ENCODE measurements around the gene MKRN1.
"Not testable (repeated sequence)": the region's sequence is repeated elsewhere in the genome, so short reads cannot be mapped to it uniquely, and the experiment has no call there.

Gene MKRN1

DNA sequence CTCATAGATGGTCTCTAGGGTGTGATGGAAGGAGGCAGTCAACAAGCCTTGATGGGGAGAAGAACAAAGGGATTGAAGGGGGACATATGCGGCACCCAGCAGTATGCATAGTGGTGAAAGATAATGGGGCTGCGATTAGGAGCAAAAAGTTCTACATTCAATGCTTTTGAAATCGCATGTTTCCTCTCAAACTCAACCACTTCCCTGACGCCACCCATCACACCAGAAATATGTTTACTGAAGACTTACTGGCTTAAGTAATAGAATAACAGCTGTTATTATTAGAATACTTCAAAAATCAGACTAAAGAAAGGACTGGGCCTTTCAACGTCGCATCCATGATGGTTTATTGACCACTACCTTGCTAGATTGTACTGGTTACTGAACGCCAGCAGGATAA, 31.5 kb downstream of the MKRN1 start:
- intact Hi-C loops (cut with DNase I) = no loop called here
- no peak for DNase-seq

GRCh38 chr7:140446467-140446866, 32.8 kb downstream of the MKRN1 start:
- intact Hi-C loops (cut with DNase I) = no loop called here
- no peak for DNase-seq

- intact Hi-C loops (cut with DNase I) = no loop called here
- no peak for DNase-seq
Measured at GRCh38 chr7:140441519-140441918, 37.8 kb downstream of the MKRN1 start.

GRCh38 chr7:140440593-140440992, 38.7 kb downstream of the MKRN1 start:
- intact Hi-C loops (cut with DNase I) = no loop called here
- DNase-seq = no peak

DNA sequence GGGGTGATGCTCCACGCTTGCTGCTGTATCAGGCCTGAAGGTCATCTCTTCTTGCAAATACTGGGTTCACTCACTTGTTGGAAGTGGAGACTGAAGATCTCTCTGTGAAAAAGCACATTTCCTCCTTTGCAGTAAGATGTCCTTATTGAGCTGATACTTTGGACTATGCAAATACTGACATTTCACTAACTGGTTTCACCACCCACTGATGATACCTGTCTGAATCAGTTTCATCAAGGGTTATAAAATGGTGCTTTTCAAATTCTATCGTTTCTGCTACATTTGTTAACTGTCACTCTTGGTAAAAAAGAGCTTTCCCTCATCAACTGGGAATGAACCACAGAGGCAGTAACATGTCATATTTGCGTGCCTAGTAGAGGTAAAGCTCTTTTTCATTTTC, 39.9 kb downstream of the MKRN1 start:
- intact Hi-C loops (cut with DNase I) = no loop called here
- DNase-seq = peak in 3 of 42 donors; percentile 1 to 21 (median 9)

DNA sequence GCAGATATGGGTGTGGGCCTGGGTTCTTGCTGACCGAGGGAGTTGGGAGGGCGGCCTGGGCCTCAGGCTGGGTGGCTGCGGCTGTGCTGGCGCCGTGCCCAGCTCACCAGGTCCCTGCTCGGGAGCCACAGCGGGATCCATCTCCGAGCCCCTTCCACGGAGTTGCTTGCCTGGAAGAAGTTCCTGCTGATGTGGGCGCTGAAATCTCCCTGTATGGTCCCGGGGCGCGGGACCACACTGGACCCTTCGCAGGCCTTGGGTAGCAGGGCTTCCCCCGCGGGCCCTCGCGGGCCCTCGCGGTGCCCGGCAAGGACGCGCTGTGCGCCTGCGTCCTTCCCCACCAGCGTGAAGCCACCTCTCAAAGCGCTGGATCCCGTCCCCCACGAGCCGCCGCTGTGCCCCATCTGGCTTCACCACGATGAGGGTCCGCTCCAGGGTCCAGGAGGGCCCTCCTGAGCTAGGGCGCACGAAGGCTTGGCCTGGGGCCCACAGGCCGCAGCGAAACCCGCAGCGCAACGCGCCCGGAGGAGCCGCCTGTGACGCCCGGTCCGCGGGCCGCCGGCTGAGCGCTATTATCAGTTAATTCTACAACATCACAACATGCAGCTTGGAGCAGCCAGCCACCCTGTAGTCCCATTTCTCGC, 43.9 kb downstream of the MKRN1 start:
- no peak for DNase-seq
- intact Hi-C loops (cut with DNase I) = no loop called here

DNA sequence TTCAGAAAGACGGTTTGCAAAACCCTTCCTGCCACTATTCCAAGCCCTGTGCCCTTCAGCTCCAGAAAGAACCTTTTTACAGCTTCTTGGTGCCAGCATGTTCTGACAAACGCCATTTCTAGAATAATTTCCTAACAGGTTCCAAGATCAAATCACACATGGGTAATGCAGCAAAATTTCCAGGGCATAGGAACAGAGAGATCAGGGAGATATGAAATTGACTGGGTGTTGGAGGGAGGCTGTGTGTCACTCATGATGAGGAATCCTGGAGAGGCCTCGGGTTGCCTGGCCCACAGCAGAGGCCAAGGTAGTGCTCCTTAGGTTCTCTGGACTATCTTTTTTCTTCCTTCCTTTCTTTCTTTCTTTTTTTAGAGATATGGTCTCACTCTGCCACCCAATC, 45.9 kb downstream of the MKRN1 start:
- intact Hi-C loops (cut with DNase I) = no loop called here

DNA sequence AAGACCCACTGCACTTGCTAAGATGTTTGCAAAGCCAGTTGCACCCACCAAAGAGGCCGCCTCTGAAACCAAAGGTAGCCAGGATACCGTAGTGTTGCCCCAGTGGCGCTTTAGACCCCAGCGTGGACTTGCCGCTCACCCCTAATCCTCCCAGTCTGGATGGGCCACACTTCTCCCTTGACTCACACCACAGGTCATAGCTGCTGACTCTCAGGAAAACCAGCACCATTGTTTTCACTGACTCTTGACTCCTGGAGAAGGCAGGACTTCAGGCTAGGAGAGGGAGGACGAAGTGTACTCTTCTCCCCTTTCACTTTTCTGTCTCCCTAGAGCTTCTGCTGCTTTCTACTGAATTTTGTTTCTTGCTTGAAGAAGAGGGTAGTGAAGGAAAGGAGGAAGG, 53.2 kb downstream of the MKRN1 start:
- intact Hi-C loops (cut with DNase I) = no loop called here
- no peak for DNase-seq

More for the DNA sequence above, 45.9 kb downstream of the MKRN1 start:
- DNase-seq = no peak

GRCh38 chr7:140425718-140426117, 53.6 kb downstream of the MKRN1 start:
- intact Hi-C loops (cut with DNase I) = no loop called here
- no peak for DNase-seq

DNA sequence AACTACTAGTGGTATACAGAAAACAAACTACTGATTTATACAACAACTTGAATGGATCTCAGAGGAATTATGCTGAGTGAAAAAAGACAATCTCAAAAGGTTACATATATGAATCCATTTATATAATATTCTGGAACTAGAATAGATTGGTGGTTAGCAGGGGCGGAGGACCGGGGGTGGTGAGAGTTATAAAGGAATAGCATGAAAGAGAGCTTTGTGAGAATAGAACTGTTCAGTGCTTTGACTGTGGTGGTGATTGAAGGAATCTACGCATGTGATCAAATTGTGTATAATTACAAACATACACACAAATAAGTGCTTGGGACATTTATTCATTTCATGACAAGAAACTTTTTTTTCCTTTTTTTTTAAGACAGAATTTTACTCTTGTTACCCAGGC, 55.8 kb downstream of the MKRN1 start:
- intact Hi-C loops (cut with DNase I) = no loop called here
- DNase-seq = peak in 41 of 42 donors; percentile 5 to 87 (median 58)

DNA sequence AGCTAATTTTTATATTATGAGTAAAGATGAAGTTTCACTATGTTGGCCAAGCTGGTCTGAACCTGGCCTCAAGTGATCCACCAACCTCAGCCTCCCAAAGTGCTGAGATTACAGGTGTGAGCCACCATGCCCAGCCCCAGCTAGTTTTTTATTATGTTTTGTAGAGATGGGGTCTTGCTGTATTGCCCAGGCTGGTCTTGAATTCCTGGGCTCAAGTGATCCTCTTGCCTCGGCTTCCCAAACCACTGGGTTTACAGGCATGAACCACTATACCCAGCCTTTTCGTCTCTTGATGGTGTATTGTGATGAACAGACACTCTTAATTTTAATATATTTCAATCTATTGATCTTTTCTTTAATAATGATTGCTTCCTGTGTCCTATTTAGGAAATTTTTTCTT, 57.8 kb downstream of the MKRN1 start:
- intact Hi-C loops (cut with DNase I) = no loop called here
- DNase-seq = no peak

- DNase-seq = no peak
- intact Hi-C loops (cut with DNase I) = no loop called here
Measured at GRCh38 chr7:140418653-140419052, 60.7 kb downstream of the MKRN1 start.

GRCh38 chr7:140418156-140418472, 61.2 kb downstream of the MKRN1 start:
- DNase-seq; intact Hi-C loops (cut with DNase I): not testable (repeated sequence)

DNA sequence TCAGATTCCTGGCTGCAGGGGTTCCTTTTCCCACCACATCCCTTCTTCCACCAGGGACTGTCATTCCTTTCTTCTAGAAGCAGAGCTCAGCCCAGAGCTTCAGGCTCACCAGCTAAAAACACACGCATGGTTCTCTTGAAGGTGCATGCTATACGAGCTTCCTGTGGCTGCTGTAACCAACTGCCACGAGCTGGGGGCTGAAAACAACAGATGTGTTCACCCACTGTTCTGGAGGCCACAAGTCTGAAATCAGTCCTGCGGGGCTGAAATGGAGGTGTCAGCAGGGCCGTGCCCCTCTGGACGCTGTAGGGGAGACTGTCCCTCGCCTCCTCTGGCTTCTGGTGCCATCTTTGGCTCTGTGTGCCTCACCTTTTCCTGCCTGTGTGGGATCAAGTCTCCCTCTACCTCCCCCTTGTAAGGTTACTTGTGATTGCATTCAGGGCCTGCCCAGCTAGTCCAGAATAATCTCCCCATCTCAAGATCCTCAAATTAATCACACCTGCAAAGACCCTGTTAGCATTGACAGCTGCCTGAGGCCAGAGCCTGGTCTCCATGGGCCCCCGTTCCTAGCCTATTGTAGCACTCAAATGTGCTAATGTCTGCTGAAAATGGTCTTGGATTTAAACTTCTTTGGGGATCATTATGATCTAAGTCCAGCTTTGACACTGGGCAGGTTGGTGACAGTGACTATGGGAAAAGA, 61.7 kb downstream of the MKRN1 start:
- DNase-seq = no peak
- intact Hi-C loops (cut with DNase I) = no loop called here

GRCh38 chr7:140416560-140416959, 62.7 kb downstream of the MKRN1 start:
- intact Hi-C loops (cut with DNase I) = no loop called here
- DNase-seq = no peak

- DNase-seq; intact Hi-C loops (cut with DNase I): not testable (repeated sequence)
Measured at GRCh38 chr7:140415816-140416215, 63.5 kb downstream of the MKRN1 start.

GRCh38 chr7:140415361-140415760, 63.9 kb downstream of the MKRN1 start:
- no peak for DNase-seq
- intact Hi-C loops (cut with DNase I) = no loop called here

DNA sequence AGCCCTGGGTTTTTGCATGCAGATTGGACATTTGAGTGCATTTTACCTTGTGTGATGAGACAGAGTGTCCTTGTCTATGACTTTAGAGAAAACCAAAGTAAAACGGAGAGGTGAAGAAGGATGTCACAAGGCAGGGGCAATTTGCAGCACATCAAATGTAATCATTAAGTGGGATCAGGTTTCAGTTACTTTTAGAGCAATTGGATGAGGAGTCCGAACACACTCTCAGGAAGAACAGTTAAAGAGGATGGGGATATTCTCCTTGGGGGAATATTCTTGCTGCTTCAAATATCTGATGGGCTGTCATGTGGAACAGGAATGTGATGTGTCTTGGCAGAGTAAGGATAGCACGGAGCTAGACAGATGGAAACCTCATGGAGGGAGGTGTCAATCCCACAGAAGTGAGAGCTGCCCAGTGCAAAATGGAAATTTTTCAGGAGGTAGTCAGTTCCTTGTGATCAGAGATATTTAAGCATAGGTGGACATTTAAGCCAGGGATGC, 74.7 kb downstream of the MKRN1 start:
- DNase-seq = no peak

DNA sequence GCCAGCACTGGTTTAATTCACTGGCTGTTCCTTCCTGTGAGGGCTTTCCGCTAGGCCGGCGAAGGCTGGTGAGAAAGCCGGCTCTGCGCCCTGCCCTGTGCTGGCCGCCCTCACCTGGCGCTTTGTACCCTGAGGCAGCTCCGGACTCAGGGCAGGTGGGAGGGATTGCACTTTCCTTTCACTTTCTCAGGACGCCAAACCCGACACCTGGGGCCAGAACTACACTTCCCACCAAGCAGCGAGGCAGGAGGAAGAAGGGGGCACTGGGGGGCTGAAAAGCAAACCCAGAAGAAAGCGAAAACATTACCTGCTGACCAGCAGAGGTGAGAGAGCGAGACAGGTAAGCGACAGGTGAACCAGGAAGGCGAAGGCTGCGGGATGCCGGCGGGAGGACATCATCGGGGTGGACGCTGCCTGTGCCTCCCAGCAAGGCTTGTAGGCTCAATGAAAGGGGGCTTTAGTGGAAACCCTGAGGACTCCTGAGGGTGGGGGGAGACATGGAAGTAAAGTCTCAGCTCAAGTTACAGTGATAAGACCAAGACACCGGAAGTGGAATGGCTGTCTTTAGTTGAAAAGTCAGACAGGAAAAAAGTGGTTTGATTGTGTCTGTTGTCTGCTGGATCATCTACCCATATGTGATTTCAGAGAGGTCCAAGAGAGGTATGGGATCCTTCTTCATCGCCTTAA, 75.3 kb downstream of the MKRN1 start, which contains the start of gene RAB19:
Gene RAB19, plus strand, starts transcription at position 181 of the 687 bp plus-strand sequence. CDS start 3,589 bp downstream, outside the sequence.
- no peak for DNase-seq
- intact Hi-C loops (cut with DNase I) = no loop called here

More for the DNA sequence above, 74.7 kb downstream of the MKRN1 start:
- intact Hi-C loops (cut with DNase I) = no loop called here
